Measurements from ENCODE around the gene RTRAF. TPM values are rescaled to one million over a fixed set of nuclear protein-coding genes. Genes with fewer than 3 reads are reported as not detected.

The RTRAF gene
- total and polyA plus RNA-seq, 8 donors = 126 to 325 (median 268) TPM

- H3K9me3 ChIP-seq = no peaks in the 10 kb centered on the region
- ATAC-seq = no peak
- TF ChIP-seq CTCF (IDR thresholded peaks at IDR 0.05) = no peak
- no peak for DNase-seq
- H3K4me1 ChIP-seq = peaks cover 0 to 4% of the 10 kb centered on the region in 2 donors
- H3K27ac ChIP-seq = no peak overlapping the region
- no peaks in the 10 kb centered on the region for H3K36me3 ChIP-seq
- no peaks in the 10 kb centered on the region for H3K27me3 ChIP-seq
- intact Hi-C loops (cut with DNase I) = no loop called here
- H3K4me3 ChIP-seq = no peak overlapping the region
Observed at GRCh38 chr14:52049721-52050588, 60.6 kb downstream of the RTRAF start.

- intact Hi-C loops (cut with DNase I) = no loop called here
- no peak for TF ChIP-seq CTCF (IDR thresholded peaks at IDR 0.05)
- Histone ChIP-seq H3K4me1 (peaks cover 0 to 3% of the 10 kb centered on the region in 2 donors), H3K9me3 (no peaks in the 10 kb centered on the region), H3K4me3 (no peak overlapping the region), H3K27me3 (no peaks in the 10 kb centered on the region), H3K36me3 (no peaks in the 10 kb centered on the region), H3K27ac (no peak overlapping the region)
- no peak for ATAC-seq
- DNase-seq = no peak
Observed at GRCh38 chr14:52051251-52051650, 61.9 kb downstream of the RTRAF start.

GRCh38 chr14:52051871-52052270 lies 62.5 kb downstream of the RTRAF start:
- Histone ChIP-seq H3K4me1 (no peaks in the 10 kb centered on the region), H3K9me3 (no peaks in the 10 kb centered on the region), H3K36me3 (no peaks in the 10 kb centered on the region), H3K27me3 (no peaks in the 10 kb centered on the region), H3K27ac (peak overlapping the region in 1 of 2 donors; percentile 26), H3K4me3 (no peak overlapping the region)
- TF ChIP-seq CTCF (IDR thresholded peaks at IDR 0.05) = no peak
- no peak for ATAC-seq
- intact Hi-C loops (cut with DNase I) = no loop called here
- DNase-seq = no peak

GRCh38 chr14:52052288-52052943 lies 63.1 kb downstream of the RTRAF start:
- intact Hi-C loops (cut with DNase I) = no loop called here
- no peaks in the 10 kb centered on the region for H3K9me3 ChIP-seq
- no peak overlapping the region for H3K4me3 ChIP-seq
- H3K27ac ChIP-seq = peak overlapping the region; percentile 41 to 62
- H3K36me3 ChIP-seq = no peaks in the 10 kb centered on the region
- ATAC-seq (peak; percentile 58), DNase-seq (no peak)
- H3K27me3 ChIP-seq = no peaks in the 10 kb centered on the region
- no peaks in the 10 kb centered on the region for H3K4me1 ChIP-seq
- no peak for TF ChIP-seq CTCF (IDR thresholded peaks at IDR 0.05)

- Histone ChIP-seq H3K9me3 (no peaks in the 10 kb centered on the region), H3K4me1 (no peaks in the 10 kb centered on the region), H3K36me3 (no peaks in the 10 kb centered on the region), H3K27me3 (no peaks in the 10 kb centered on the region), H3K4me3 (no peak overlapping the region), H3K27ac (peak overlapping the region in 1 of 2 donors; percentile 62)
- DNase-seq (no peak), ATAC-seq (peak; percentile 56)
- intact Hi-C loops (cut with DNase I) = no loop called here
- TF ChIP-seq CTCF (IDR thresholded peaks at IDR 0.05) = no peak
Observed at GRCh38 chr14:52053044-52053443, 63.7 kb downstream of the RTRAF start.

Data from left lung (tissue), 10 donors.